Panc1 (cell line): ENCODE measurements around the gene TEX54.

ENCODE experiments used
- POLR2AphosphoS5 ChIP-seq: IDR thresholded peaks from 2 replicates; pipeline ENCODE4 v1.6.1; 2012; ENCODE audit warnings: mild to moderate bottlenecking, low read depth, low read length, moderate library complexity
- TCF7L2 ChIP-seq: IDR thresholded peaks from 2 replicates; pipeline ENCODE4 v1.6.1; 2011; ENCODE audit warnings: mild to moderate bottlenecking, low read depth, low read length, inconsistent platforms

DNA sequence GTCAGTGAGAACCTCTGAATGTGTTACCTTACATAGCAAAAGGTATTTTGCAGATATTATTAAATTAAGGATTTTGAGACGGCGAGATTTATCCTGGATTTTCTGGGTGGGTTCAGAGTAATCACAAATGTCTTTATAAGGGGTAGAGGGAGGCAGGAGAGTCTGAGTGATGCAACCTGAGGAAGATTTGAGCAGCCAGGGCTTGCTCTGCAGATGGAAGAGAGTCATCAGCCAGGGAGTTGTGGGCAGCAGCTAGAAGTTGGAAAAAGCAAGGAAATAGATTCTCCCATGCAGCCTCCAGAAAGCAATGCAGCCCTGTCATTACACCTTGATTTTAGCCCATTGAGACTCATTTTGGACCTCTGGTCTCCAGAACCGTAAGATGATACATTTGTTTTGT, 10.8 kb upstream of the TEX54 start:
- TF ChIP-seq POLR2AphosphoS5 (no peak), TCF7L2 (no peak)
